Mesenchymal stem cell (in vitro differentiated cells and primary cell): Measurements from ENCODE around the gene CFAP74.

Experiments
- DNase-seq: peaks from one replicate; pipeline ENCODE4 v3.0.0-alpha.2; 2013
- H2AFZ ChIP-seq: one replicate; pipeline ENCODE4 v1.6.1; 2013; ENCODE audit warnings: low read depth, mild to moderate bottlenecking, control low read depth, inconsistent platforms, low read length, moderate library complexity
- H2AK5ac ChIP-seq: 2 replicates; pipeline ENCODE4 v1.6.1; 2013; ENCODE audit warnings: low read length, moderate library complexity, mild to moderate bottlenecking, inconsistent platforms; ENCODE audit not compliant: severe bottlenecking
- H2BK120ac ChIP-seq: one replicate; pipeline ENCODE4 v1.6.1; 2013; ENCODE audit warnings: low read depth, mild to moderate bottlenecking, inconsistent platforms, low read length, moderate library complexity
- H2BK12ac ChIP-seq, 2 experiments: one replicate each; pipeline ENCODE4 v1.6.1; 2013; ENCODE audit warnings: inconsistent platforms in 2 of 2, low read length in 2 of 2, mild to moderate bottlenecking in 2 of 2, moderate library complexity in 2 of 2, control low read depth in 1 of 2
- H2BK15ac ChIP-seq: one replicate; pipeline ENCODE4 v1.6.1; 2013; ENCODE audit warnings: mild to moderate bottlenecking, low read depth, inconsistent platforms; ENCODE audit not compliant: poor library complexity, severe bottlenecking
- H2BK5ac ChIP-seq: 2 replicates; pipeline ENCODE4 v1.6.1; 2013; ENCODE audit warnings: low read depth, mild to moderate bottlenecking, low read length, control low read depth, inconsistent platforms; ENCODE audit not compliant: poor library complexity, severe bottlenecking
- H3K14ac ChIP-seq, 2 experiments: one replicate each; pipeline ENCODE4 v1.6.1; 2013; ENCODE audit warnings: inconsistent platforms in 2 of 2, low read length in 2 of 2, control low read depth in 1 of 2, mild to moderate bottlenecking in 1 of 2, moderate library complexity in 1 of 2
- H3K18ac ChIP-seq, 2 experiments: one replicate each; pipeline ENCODE4 v1.6.1; 2013; ENCODE audit warnings: inconsistent platforms in 2 of 2, low read length in 2 of 2, control low read depth in 1 of 2, low read depth in 1 of 2, mild to moderate bottlenecking in 1 of 2
- H3K23ac ChIP-seq, 2 experiments: one replicate each; pipeline ENCODE4 v1.6.1; 2013; ENCODE audit warnings: inconsistent platforms in 2 of 2, low read length in 2 of 2, mild to moderate bottlenecking in 2 of 2, moderate library complexity in 2 of 2, control low read depth in 1 of 2
- H3K27ac ChIP-seq: 2 replicates; pipeline ENCODE4 v1.5.1; 2013; ENCODE audit warnings: mild to moderate bottlenecking, moderate library complexity, low read length, control low read depth, inconsistent platforms; ENCODE audit not compliant: poor library complexity, severe bottlenecking
- H3K27me3 ChIP-seq, 2 experiments: 2 replicates each; pipeline versions ENCODE4 v1.6.1 to v1.7.0; 2013; ENCODE audit warnings: low read length in 2 of 2, mild to moderate bottlenecking in 2 of 2, moderate library complexity in 2 of 2, control low read depth in 1 of 2, inconsistent platforms in 1 of 2; ENCODE audit not compliant: control insufficient read depth in 1 of 2, insufficient read depth in 1 of 2
- H3K36me3 ChIP-seq, 2 experiments: 2 replicates each; pipeline versions ENCODE4 v1.6.1 to v1.7.0; 2013; ENCODE audit warnings: low read length in 2 of 2, control low read depth in 1 of 2, inconsistent platforms in 1 of 2, low read depth in 1 of 2, mild to moderate bottlenecking in 1 of 2; ENCODE audit not compliant: insufficient read depth in 2 of 2, control insufficient read depth in 1 of 2
- H3K4ac ChIP-seq, 2 experiments: one replicate each; pipeline ENCODE4 v1.6.1; 2013; ENCODE audit warnings: inconsistent platforms in 2 of 2, low read length in 2 of 2, mild to moderate bottlenecking in 2 of 2, moderate library complexity in 2 of 2, control low read depth in 1 of 2, low read depth in 1 of 2
- H3K4me1 ChIP-seq: 2 replicates; pipeline ENCODE4 v1.6.1; 2013; ENCODE audit warnings: low read depth, low read length, control low read depth; ENCODE audit not compliant: control insufficient read depth, insufficient read depth
- H3K4me2 ChIP-seq: 2 replicates; pipeline ENCODE4 v1.6.1; 2013; ENCODE audit warnings: low read length, mild to moderate bottlenecking, inconsistent platforms; ENCODE audit not compliant: poor library complexity, severe bottlenecking
- H3K4me3 ChIP-seq, 2 experiments: 2 replicates each; pipeline versions ENCODE4 v1.5.1 to v1.7.0; 2013; ENCODE audit warnings: low read length in 2 of 2, mild to moderate bottlenecking in 2 of 2, control low read depth in 1 of 2, low read depth in 1 of 2; ENCODE audit not compliant: insufficient read depth in 1 of 2
- H3K79me1 ChIP-seq: replicated peaks from 2 replicates; pipeline ENCODE4 v1.6.1; 2013; ENCODE audit warnings: mild to moderate bottlenecking, control low read depth, low read length, inconsistent platforms; ENCODE audit not compliant: poor library complexity, severe bottlenecking
- H3K9ac ChIP-seq: 2 replicates; pipeline ENCODE4 v1.7.0; 2013; ENCODE audit warnings: mild to moderate bottlenecking, low read length, moderate library complexity
- H3K9me3 ChIP-seq: 2 replicates; pipeline ENCODE4 v1.7.0; 2013; ENCODE audit warnings: mild to moderate bottlenecking, low read length; ENCODE audit not compliant: control insufficient read depth
- H4K8ac ChIP-seq: one replicate; pipeline ENCODE4 v1.6.1; 2013; ENCODE audit warnings: inconsistent platforms, mild to moderate bottlenecking, low read length, moderate library complexity
- H4K91ac ChIP-seq: one replicate; pipeline ENCODE4 v1.6.1; 2013; ENCODE audit warnings: mild to moderate bottlenecking, low read length, inconsistent platforms
- WGBS: methylation state at CpG from one replicate; pipeline ENCODE4 v1.1.7; 2013; ENCODE audit warnings: mixed read lengths; 5-methylcytosine and 5-hydroxymethylcytosine counted together

Gene CFAP74

GRCh38 chr1:1986451-1987141 lies 17.0 kb downstream of the CFAP74 start:
- Histone ChIP-seq H3K4me3 (peak overlapping the region in 1 of 2 experiments; percentile 27), H3K36me3 (no peaks in the 10 kb centered on the region), H2BK12ac (no peak overlapping the region), H2BK120ac (no peak overlapping the region), H3K4me2 (no peak overlapping the region), H4K8ac (no peak overlapping the region), H3K9me3 (no peaks in the 10 kb centered on the region), H3K23ac (no peak overlapping the region), H3K9ac (no peak overlapping the region), H3K18ac (no peak overlapping the region), H2BK15ac (no peak overlapping the region), H3K79me1 (no peaks in the 10 kb centered on the region), H2BK5ac (no peak overlapping the region), H4K91ac (no peak overlapping the region), H3K14ac (no peak overlapping the region), H3K4ac (no peak overlapping the region), H2AFZ (no peak overlapping the region), H3K27me3 (peaks cover 3 to 15% of the 10 kb centered on the region in 2 experiments), H3K27ac (no peak overlapping the region), H2AK5ac (no peak overlapping the region), H3K4me1 (no peaks in the 10 kb centered on the region)
- no peak for DNase-seq
- 78% methylated on average over 24 of the region's 24 CpGs for WGBS

- no peak overlapping the region for H3K4me2 ChIP-seq
- H4K8ac ChIP-seq = no peak overlapping the region
- no peak overlapping the region for H2AK5ac ChIP-seq
- H2BK12ac ChIP-seq = no peak overlapping the region
- no peak overlapping the region for H2BK5ac ChIP-seq
- H3K36me3 ChIP-seq = no peaks in the 10 kb centered on the region
- H3K14ac ChIP-seq = no peak overlapping the region
- no peaks in the 10 kb centered on the region for H3K9me3 ChIP-seq
- no peak overlapping the region for H2BK120ac ChIP-seq
- no peak for DNase-seq
- H3K4ac ChIP-seq = no peak overlapping the region
- H3K4me1 ChIP-seq = no peaks in the 10 kb centered on the region
- no peak overlapping the region for H3K18ac ChIP-seq
- no peak overlapping the region for H2AFZ ChIP-seq
- no peaks in the 10 kb centered on the region for H3K79me1 ChIP-seq
- no peak overlapping the region for H4K91ac ChIP-seq
- no peak overlapping the region for H2BK15ac ChIP-seq
- no peak overlapping the region for H3K4me3 ChIP-seq
- peaks cover 3 to 9% of the 10 kb centered on the region in 2 experiments for H3K27me3 ChIP-seq
- no peak overlapping the region for H3K9ac ChIP-seq
- WGBS = 86% methylated on average over 32 of the region's 32 CpGs
- H3K23ac ChIP-seq = no peak overlapping the region
- no peak overlapping the region for H3K27ac ChIP-seq
These were observed 18.1 kb downstream of the CFAP74 start for GRCh38 chr1:1985375-1986050.

- H3K4me3 ChIP-seq = no peak overlapping the region
- H3K4me2 ChIP-seq = no peak overlapping the region
- no peak overlapping the region for H3K18ac ChIP-seq
- H3K4ac ChIP-seq = no peak overlapping the region
- H3K27me3 ChIP-seq = peaks cover 3 to 9% of the 10 kb centered on the region in 2 experiments
- no peak overlapping the region for H4K91ac ChIP-seq
- H3K9me3 ChIP-seq = no peaks in the 10 kb centered on the region
- H2AFZ ChIP-seq = no peak overlapping the region
- no peaks in the 10 kb centered on the region for H3K36me3 ChIP-seq
- no peak overlapping the region for H3K9ac ChIP-seq
- no peaks in the 10 kb centered on the region for H3K4me1 ChIP-seq
- no peak for DNase-seq
- H2BK120ac ChIP-seq = no peak overlapping the region
- no peak overlapping the region for H3K27ac ChIP-seq
- no peaks in the 10 kb centered on the region for H3K79me1 ChIP-seq
- H2BK12ac ChIP-seq = no peak overlapping the region
- no peak overlapping the region for H4K8ac ChIP-seq
- H3K23ac ChIP-seq = no peak overlapping the region
- H2BK15ac ChIP-seq = no peak overlapping the region
- H3K14ac ChIP-seq = no peak overlapping the region
- 90% methylated on average over 12 of the region's 17 CpGs for WGBS
- H2BK5ac ChIP-seq = no peak overlapping the region
- H2AK5ac ChIP-seq = no peak overlapping the region
These were observed 19.0 kb downstream of the CFAP74 start for GRCh38 chr1:1984560-1985070.

DNA sequence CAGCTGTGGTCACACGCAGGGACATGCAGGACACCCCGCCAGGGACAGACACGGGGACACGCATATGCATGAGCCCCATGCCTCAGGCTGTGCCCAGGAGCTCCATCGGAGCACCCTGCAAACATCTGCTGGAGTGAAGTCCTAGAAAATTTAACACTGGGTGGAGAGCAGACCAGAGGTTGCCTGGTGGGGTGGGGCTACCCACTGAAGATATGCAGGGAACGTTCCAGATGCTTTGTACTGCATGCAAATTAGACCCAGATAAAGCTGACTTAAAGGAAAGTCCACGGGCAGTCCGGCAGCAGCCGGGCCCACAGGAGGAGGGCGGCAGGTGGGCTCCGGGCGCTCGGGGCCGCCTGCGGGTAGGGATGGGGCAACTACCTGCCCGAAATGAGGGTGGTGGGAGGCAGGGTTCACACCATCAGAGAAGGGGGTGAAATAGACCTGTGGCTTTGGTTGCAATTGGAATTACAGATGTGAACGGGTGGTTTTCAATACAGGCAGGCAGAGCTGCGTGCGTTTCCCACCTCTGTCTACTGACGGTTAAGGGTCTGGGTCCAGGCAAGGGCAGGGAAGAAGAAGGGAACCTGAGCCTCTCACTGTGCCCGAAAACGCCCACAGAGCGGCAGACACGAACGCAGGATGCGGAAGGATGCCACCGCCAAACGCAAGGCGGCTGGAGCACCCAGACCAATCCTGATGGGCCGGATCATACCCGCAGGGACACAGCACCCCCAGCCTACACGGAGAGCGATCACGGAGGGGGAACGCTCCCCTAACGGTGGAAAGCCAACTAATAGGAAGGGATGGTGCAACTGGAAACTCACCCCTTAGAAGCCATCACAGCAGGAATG lies 21.0 kb downstream of the CFAP74 start:
- H3K18ac ChIP-seq = no peak overlapping the region
- H2BK120ac ChIP-seq = no peak overlapping the region
- H2AK5ac ChIP-seq = no peak overlapping the region
- H4K8ac ChIP-seq = no peak overlapping the region
- H2BK12ac ChIP-seq = no peak overlapping the region
- 93% methylated on average over 36 of the region's 36 CpGs for WGBS
- no peak overlapping the region for H4K91ac ChIP-seq
- no peak overlapping the region for H3K9ac ChIP-seq
- H3K9me3 ChIP-seq = no peaks in the 10 kb centered on the region
- H3K4me3 ChIP-seq = no peak overlapping the region
- peaks cover 2% of the 10 kb centered on the region for H3K4me1 ChIP-seq
- H3K79me1 ChIP-seq = no peaks in the 10 kb centered on the region
- H3K23ac ChIP-seq = no peak overlapping the region
- H3K4ac ChIP-seq = no peak overlapping the region
- H3K14ac ChIP-seq = no peak overlapping the region
- H2AFZ ChIP-seq = peak overlapping the region; percentile 51
- H2BK5ac ChIP-seq = no peak overlapping the region
- H3K4me2 ChIP-seq = no peak overlapping the region
- no peak overlapping the region for H2BK15ac ChIP-seq
- H3K27ac ChIP-seq = no peak overlapping the region
- no peaks in the 10 kb centered on the region for H3K36me3 ChIP-seq
- peaks cover 0 to 2% of the 10 kb centered on the region in 2 experiments for H3K27me3 ChIP-seq
- DNase-seq = no peak
